ENCODE measurements around the gene PLB1. TPM values are rescaled to one million over a fixed set of nuclear protein-coding genes. Genes with fewer than 3 reads are reported as not detected.

PLB1 gene
- total RNA-seq, 1 experiment from 2014 or later = 2.4 TPM

DNA sequence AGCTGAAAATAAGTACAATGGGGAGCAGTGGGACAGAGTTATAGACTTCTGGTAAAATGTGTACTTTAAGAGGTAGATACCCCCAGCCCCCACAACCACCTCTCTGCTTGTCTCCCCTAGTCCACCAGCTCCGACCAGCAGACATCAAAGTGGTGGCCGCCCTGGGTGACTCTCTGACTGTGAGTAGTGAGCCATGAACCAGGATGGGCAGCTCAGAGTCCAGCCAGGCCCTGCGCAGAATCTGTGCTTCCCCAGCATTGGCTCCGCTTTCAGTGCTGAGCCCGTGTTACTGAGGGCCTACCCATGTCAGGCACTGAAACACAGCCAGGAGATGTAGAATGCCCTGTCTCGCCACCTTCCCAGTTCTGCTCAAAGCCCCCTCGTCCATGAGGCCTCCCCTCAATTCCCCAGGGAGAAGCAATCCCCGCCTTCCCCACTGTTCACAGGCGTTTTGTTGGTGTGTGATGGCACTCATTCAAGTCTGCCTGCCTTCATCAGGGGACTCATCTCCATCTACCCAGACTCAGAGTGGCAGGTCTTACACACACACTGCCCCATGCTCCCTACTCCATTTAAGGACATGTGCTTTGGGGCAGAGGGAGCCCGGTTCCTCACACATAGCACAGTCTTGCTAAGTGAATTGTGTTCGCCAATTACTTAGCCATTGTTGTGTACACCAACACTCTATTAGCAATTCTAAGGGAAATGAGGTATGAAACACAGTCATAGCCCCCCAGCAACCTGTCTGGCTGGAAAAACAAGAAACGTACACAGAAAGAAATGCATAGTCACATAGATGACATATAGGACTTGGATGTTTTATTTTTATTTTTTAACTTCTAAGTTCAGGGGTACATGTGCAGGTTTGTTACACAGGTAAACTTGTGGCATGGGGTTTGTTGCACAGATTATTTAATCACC, 122.6 kb downstream of the PLB1 start:
- DNase-seq (ENCODE audit: low spot score) = no peak
- in situ Hi-C loops (cut with HindIII; ENCODE audit: low sequenced_read_pairs) = no loop called here

DNA sequence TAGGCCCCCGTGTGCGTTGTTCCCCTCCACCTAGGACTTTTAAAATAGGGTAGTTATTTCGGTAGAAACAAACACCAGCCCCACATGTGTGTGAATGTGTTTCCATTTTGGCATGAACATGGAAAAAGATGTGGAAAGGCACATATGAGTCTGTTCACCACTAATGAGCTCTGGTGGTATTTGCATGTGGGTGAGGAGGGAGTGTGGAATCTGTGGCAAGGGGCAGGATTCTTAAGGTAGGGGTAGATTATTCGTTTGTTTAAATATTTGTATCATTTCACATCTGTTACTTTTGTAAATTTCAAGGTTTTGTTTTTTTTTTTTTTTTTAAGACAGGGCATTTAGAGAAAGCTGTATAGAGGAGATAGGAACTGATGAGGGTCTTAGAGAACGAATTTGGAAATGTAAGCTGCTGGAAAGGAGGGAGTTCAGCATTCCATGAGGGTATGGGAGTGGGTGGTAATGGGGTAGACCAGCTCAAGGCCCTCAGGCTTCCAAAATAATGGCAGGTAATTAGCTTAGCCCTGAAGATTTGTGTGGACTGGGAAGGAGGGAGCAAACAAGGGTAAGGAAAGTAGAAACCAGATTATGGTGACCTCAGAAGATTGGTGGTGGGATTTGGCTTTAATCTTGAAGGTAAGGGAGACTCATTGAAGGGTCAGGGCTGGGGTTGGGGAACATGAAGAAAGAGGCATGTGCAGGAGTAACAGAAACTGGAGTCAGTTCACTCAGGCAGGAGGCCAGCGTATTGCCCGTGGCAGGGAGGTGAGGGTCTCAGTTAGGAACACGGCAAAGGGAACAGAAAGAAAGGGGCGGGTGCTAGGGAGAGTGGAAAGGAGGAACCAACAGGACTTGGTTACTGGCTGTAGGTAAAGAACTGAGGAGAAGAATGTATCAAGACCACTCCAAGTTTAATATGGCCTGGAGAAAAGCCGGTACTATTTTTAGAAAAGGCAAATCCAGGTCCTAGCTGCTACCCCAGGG, 123.6 kb downstream of the PLB1 start:
- in situ Hi-C loops (cut with HindIII; ENCODE audit: low sequenced_read_pairs) = no loop called here
- DNase-seq (ENCODE audit: low spot score) = no peak

DNA sequence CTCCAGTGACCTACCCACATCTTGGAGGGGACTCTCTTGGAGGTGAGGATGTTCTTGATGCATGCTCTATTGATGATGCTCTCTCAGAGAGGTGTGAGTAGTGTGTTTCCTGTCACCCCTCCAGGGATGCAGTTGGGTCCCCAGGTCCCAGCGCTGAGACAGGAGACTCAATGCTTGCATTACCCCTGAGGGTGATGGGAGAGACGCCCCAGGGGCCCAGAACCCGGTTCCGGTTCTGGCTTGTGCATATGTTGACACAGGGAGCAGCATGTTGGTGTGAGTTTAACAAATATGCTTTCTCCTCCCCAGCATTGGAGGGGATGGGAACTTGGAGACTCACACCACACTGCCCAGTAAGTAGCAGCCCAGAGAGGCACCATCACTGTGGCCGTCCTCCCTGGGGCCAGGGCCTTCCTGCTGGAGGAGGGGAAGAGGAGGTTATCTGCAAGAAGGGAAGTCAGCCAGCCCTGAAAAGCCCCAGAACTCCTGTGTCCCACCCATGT, 124.5 kb downstream of the PLB1 start:
- no peak for DNase-seq (ENCODE audit: low spot score)
- in situ Hi-C loops (cut with HindIII; ENCODE audit: low sequenced_read_pairs) = no loop called here

DNA sequence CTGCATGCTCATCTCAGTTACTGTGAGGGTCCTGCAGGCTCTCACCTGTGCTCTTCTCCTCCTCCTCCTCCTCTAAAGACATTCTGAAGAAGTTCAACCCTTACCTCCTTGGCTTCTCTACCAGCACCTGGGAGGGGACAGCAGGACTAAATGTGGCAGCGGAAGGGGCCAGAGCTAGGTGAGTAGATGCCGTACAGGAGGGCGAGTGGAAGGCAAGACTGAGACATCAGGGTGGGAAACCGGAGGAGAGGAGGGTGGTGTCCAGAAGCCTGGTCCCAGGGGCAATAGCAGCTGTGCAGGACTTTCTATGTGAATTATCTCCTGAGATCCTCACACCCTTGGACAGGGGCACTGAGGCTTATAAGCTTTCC, 124.9 kb downstream of the PLB1 start:
- no peak for DNase-seq (ENCODE audit: low spot score)
- in situ Hi-C loops (cut with HindIII; ENCODE audit: low sequenced_read_pairs) = no loop called here

DNA sequence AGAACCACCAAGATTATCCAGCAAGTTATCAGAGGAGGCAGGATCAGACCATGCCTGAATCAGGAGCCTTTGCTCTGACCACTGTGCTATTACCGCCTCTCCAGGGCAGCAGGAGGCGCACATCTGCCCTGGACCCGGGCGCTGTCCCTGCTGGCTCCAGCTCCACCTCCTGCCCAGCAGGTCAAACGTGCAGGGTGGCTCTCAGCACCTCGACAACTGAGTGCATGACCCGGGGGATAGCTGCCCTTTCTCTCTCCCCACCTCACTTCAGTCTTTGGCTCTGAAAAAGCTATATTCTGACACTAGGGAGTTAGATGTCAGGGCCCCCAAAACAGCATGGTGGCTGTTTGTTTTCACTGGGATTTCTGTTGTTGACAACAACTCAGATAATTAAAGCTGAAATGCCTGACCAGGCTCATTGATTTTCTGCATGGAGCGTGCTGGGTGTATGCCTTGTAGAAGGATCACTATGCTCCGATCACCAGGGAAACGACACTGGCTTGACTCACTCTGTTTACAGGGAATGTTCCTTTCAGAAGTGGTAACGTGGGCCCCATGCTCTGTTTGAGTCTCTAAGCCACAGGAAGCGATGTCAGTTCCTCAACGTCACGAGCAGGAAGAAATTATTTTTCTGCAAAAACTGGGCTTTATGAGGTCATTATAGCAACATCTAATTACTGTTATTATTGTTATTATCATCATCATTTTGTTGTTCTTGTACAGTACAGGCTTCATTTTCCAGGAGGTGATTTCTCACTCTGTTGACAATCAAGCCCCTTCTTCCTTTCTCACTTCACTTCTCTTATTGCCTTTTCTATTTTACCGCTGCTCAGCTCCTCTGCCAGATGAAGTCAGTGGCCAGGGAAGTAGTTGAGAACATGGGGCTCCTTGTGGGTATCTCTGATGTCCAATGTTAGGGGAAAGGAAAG, 125.6 kb downstream of the PLB1 start:
- DNase-seq (ENCODE audit: low spot score) = peak; percentile 21
- in situ Hi-C loops (cut with HindIII; ENCODE audit: low sequenced_read_pairs) = no loop called here

DNA sequence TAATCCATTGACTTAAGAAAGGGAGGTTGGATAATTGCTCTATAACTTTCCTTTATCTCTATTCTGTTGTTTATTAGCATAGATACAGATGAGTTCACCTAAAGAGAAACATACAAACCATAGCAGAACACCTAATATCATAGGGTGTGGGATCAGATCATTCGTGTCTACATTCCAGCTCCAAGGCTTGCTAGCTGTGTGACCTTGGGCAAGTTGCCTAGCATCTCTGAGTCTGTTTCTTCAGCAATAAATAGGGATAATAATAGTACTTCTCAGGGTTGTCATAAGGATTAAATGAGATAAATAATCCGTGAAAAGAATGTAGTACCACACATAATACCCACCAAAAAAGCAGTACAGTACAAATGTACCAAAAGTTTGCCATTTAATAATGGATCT, 126.2 kb downstream of the PLB1 start:
- no peak for DNase-seq (ENCODE audit: low spot score)
- in situ Hi-C loops (cut with HindIII; ENCODE audit: low sequenced_read_pairs) = no loop called here

DNA sequence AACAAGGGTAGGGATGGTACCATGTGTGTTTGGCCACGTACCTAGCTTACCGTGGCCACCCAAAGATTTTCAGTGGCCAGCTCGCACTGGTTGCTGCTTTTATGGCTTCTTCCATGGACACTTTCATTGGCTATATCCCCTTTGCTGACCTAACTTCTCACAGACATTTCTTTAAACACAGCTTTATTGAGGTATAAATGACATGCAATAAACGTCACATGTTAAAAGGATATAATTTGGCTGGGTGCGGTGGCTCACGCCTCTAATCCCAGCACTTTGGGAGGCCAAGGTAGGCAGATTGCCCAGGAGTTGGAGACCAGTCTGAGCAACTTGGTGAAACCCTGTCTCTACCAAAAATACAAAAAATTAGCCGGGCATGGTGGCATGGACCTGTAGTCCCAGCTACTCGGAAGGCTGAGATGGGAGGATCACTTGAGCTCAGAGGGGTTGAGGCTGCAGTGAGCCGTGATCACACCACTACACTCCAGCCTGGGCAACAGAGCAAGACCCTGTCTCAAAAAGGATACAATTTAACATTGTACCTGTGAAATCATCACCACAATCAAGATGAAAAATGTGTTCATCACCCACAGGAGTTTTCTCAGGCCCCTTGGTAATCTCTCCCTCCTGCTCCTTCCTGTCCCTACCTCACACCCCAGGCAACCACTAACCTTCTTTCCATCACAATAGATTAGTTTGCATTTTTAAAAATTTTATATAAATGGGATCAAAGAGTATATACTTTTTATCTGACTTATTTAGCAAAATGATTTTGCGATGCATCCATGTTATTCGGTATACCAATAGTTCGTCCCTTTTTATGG, 127.9 kb downstream of the PLB1 start:
- in situ Hi-C loops (cut with HindIII; ENCODE audit: low sequenced_read_pairs) = no loop called here
- DNase-seq (ENCODE audit: low spot score) = no peak

DNA sequence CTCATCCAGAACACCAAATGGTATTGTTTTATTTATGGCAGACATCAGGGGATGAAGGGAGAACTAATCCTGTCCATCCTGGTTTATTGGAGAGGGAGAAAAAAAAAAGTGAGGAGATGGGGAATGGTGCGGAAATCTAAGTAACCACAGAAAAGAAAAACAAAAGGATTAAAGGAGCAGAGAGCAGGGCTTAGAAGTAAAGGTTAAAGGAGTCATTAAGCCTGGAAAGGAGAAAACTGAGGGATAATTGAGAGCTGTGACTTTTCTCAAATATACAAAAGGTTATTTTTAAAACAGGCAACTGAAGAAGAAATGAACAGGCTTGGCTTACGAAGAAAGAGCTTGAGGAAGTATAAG, 128.6 kb downstream of the PLB1 start:
- in situ Hi-C loops (cut with HindIII; ENCODE audit: low sequenced_read_pairs) = no loop called here
- no peak for DNase-seq (ENCODE audit: low spot score)

DNA sequence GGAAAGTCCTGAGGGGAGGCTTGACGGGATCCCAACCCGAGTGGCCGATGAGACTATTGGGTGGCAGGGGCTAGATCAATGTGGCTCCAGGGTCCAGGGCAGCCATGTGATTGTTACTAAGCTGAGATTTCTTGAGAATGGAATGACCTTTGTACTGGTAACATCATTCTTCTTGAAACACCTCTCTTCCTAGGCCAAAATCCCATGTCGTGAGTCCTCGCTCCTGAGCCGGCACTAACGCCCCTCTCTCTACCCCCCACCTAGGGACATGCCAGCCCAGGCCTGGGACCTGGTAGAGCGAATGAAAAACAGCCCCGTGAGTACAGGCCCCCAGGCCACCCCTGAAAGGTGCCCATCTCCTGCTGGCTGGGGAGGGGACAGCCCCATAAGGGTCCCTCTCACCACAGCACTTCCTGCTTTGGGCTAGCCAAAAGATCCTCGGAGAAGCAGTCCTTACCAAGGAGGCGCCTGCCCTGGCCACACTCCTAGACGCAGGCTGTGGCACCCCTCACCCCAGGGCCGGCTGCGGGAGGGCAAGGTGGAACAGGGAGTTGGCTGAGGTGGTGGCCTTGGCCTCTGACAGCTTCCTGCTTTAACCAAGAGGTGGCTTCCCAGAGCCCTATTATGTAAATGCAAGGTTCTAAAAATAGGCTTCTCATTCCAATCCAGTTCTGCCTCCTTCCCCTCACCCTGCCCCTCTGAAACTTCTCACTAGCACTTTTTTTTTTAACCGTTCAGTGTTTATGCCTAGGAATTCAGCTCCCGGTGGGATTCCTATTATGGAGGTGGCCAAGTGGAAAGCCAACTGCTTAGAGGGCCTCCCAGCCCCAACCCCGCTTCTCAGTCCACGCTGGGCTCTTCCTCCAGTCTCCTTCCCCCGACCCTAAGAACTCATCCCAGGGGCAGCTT, 129.2 kb downstream of the PLB1 start:
- in situ Hi-C loops (cut with HindIII; ENCODE audit: low sequenced_read_pairs) = no loop called here
- peak; percentile 7 for DNase-seq (ENCODE audit: low spot score)

DNA sequence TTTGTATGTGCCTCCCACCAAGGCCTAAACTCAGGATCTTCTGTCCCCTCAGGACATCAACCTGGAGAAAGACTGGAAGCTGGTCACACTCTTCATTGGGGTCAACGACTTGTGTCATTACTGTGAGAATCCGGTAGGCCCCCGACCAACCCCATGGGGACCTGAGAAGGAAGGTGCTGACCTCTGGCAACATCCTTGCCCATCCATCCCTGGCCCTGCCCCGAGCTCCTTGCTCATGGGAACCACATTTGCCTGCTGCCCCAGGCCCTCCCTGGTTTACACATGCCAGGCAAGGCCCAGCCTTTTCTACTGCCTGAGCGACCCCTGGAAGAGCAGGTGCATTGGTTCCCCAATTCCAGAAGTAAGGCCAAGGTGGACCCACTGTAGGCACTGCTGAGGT, 130.5 kb downstream of the PLB1 start:
- no peak for DNase-seq (ENCODE audit: low spot score)

DNA sequence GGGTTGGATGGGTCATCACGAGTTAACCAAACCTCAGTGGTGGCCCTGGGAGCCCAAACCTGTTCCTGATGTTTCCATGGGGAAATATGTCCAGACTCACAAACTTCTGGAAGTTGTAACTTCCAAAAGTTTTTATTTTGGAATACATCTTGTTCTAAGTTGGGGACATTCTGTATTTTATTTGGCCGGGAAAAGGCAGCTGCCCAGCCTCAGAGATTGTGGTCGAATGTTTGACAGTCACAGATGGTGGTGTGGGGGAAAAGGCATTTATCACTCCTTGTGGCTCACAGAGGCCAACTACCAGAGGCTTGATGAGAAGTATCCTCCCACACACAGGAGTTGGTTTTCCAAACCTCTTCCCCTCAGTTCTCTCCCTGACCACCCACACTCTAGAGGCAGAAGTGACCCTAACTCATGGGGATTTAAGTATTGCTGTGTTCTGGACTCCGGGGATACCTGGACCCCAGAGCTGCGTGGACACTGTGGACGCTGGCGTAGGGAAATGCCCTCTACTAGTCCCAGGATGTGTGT, 131.1 kb downstream of the PLB1 start:
- in situ Hi-C loops (cut with HindIII; ENCODE audit: low sequenced_read_pairs) = no loop called here
- DNase-seq (ENCODE audit: low spot score) = no peak

More for the DNA sequence above, 130.5 kb downstream of the PLB1 start:
- in situ Hi-C loops (cut with HindIII; ENCODE audit: low sequenced_read_pairs) = no loop called here

DNA sequence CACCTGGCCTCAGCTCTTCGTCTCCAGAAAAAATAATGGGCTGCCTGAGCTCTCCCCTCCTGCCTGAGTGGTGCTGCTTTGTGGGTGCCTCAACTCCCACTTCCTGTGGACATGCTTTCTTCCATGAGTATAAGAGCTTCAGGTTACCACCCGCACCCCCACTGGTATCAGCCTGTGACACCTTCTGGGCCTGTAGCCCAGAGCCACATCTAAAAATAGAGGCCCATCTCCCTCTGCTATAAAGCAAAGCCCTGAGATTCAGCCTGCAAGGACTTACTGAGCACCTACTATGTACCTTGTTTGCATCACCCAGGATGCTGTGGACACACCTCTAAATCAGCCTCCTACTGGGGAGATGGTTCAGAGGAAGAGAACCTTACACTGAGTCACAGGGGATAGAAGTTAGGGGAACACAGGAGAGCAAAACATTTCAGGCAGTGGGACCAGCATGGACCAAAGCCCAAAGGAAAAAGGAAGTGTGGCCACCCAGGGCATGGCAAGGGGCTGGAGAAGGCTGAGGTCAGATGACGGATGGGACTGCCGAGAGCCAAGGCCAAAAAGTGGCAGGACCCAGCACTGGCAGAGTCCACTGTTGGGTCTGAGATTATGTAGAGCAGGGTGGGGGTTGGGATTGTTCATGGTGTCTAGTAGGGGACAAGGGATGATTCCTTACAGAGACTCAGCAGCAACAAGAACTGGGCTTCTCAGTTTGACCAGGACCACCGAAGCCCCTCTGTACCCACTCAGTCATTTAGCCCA, 132.0 kb downstream of the PLB1 start:
- DNase-seq (ENCODE audit: low spot score) = no peak
- in situ Hi-C loops (cut with HindIII; ENCODE audit: low sequenced_read_pairs) = no loop called here

DNA sequence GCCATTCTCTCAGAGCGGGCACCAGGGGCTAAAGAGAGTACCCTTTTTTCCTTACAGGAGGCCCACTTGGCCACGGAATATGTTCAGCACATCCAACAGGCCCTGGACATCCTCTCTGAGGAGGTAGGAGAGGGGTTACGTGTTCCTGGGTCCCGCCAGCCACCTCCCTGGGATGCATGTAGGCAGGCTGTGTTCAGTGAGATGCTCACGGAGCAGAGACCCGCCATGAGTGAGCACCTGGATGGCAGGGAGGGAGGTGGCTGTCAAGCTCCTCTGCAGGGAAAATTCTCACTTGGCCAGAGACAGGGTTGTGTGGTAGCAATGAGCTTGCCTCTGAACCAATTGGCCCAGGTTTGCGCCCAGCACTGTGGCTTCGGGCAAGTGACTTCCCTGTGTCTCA, 132.6 kb downstream of the PLB1 start:
- in situ Hi-C loops (cut with HindIII; ENCODE audit: low sequenced_read_pairs) = no loop called here

DNA sequence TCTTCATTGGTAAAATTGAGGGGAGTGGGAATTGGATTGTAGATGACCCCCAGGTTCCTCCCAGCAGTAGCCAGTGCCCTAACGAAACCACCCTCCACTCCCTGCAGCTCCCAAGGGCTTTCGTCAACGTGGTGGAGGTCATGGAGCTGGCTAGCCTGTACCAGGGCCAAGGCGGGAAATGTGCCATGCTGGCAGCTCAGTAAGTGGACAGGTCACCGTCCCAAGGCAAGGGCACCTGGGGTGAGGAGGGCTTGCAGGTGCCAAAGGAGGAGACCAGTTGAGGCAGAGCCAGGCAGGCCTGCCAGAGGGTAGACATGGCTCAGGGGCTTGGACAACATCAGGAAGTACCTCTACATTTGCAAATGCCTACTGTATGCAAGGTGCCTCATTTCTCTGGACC, 133.1 kb downstream of the PLB1 start:
- DNase-seq (ENCODE audit: low spot score) = no peak
- in situ Hi-C loops (cut with HindIII; ENCODE audit: low sequenced_read_pairs) = no loop called here

More for the DNA sequence above, 132.6 kb downstream of the PLB1 start:
- no peak for DNase-seq (ENCODE audit: low spot score)

DNA sequence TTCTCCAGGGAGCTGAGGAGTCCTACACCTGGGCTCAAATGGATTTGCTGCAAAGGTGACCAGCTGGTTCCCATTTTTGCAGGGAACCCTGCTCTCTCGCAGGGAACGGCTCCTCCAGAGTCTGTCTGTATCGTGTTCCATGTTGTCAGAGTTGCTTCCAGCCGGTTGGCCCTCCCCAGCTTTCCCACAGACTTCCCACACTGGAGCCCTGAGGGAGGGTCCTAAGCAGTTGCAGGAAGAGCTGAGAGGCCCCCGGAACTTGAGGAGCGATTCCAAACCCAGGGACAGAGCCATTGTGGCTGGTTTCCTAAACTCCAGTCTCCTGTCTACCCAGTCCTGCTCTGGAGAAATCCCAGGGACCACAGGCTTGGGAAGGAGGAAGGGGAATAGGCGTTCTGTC, 134.1 kb downstream of the PLB1 start:
- DNase-seq (ENCODE audit: low spot score) = no peak
- in situ Hi-C loops (cut with HindIII; ENCODE audit: low sequenced_read_pairs) = no loop called here

DNA sequence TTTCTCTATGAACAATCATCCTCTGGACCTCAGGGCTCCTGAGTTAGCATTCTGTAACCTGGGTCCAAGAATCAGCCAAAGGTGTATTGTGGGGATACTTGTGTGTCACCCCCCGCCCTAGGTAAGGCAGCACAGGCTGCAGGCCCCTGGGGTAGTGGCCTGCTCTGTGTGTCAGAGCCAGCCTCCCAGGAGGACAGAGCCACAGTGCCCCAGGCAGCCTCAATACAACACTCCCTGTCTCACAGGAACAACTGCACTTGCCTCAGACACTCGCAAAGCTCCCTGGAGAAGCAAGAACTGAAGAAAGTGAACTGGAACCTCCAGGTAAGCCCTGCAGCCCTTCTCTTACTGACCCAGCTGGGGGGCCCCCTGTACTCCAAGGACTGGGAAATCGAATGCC, 134.5 kb downstream of the PLB1 start:
- in situ Hi-C loops (cut with HindIII; ENCODE audit: low sequenced_read_pairs) = no loop called here

More for the DNA sequence above, 134.5 kb downstream of the PLB1 start:
- no peak for DNase-seq (ENCODE audit: low spot score)
